GM12874 (cell line): Measurements from ENCODE around the gene ERCC5.

Experiments used
- CTCF ChIP-seq: IDR thresholded peaks from 2 replicates; pipeline ENCODE4 v1.5.1; 2011; ENCODE audit warnings: low read depth, mild to moderate bottlenecking, control low read depth, low read length, moderate library complexity; ENCODE audit not compliant: insufficient read depth

Gene ERCC5

GRCh38 chr13:102862624-102863210, 16.9 kb downstream of the ERCC5 start:
- TF ChIP-seq CTCF, result no peak

- no peak for TF ChIP-seq CTCF
Observed at GRCh38 chr13:102863590-102863989, 17.8 kb downstream of the ERCC5 start.

GRCh38 chr13:102868366-102868936, 22.6 kb downstream of the ERCC5 start:
- no peak for TF ChIP-seq CTCF

- no peak for TF ChIP-seq CTCF
Observed at GRCh38 chr13:102869948-102870676, 24.3 kb downstream of the ERCC5 start.

GRCh38 chr13:102870677-102871415, 25.0 kb downstream of the ERCC5 start:
- peak; percentile 68 for TF ChIP-seq CTCF

GRCh38 chr13:102872131-102872530, 26.3 kb downstream of the ERCC5 start:
- TF ChIP-seq CTCF, result no peak

- TF ChIP-seq CTCF, result no peak
Observed at GRCh38 chr13:102872531-102872930, 26.7 kb downstream of the ERCC5 start.
